IMR-90 (cell line): ENCODE data around the gene SPRED2. TPM values are rescaled to one million over a fixed set of nuclear protein-coding genes. Genes with fewer than 3 reads are reported as not detected.
"Not testable (repeated sequence)": the region's sequence is repeated elsewhere in the genome, so short reads cannot be mapped to it uniquely, and the experiment has no call there.

Experiments used
- ATAC-seq: fragments of 200-7000 bp; cut with Tn5 transposase; 2 replicates; pipeline ENCODE4 v1.9.1; 2020; ENCODE audit warnings: low read depth, mild to moderate bottlenecking, moderate library complexity
- BruUV-seq: library from RNA; stranded (reverse); fragments of 400-500 nt; replicated peaks from 2 replicates; lab custom pipeline; 2021; lab: Mats Ljungman, UMichigan
- CTCF ChIA-PET: fragments of 300-600 bp; formaldehyde crosslinking; extraction: SDS; loops from one replicate; lab custom pipeline; 2021; ENCODE audit warnings: antibody characterized with exemption; lab: Yijun Ruan, JAX
- POLR2A ChIA-PET: fragments of 300-600 bp; sonication (Branson Sonifier 250); formaldehyde crosslinking; loops from one replicate; lab custom pipeline; 2022; ENCODE audit warnings: antibody characterized with exemption; ENCODE audit not compliant: unreplicated experiment; lab: Charles Lee
- DNase-seq: peaks from one replicate; pipeline ENCODE4 v3.0.0; 2013
- H2AFZ ChIP-seq: replicated peaks from 2 replicates; pipeline ENCODE3; 2013; ENCODE audit warnings: low read length, mild to moderate bottlenecking; ENCODE audit not compliant: poor library complexity
- H2AK5ac ChIP-seq: 2 replicates; pipeline ENCODE4 v1.6.1; 2013; ENCODE audit warnings: low read depth, low read length, inconsistent platforms
- H2AK9ac ChIP-seq: replicated peaks from 2 replicates; pipeline ENCODE3; 2013; ENCODE audit warnings: mild to moderate bottlenecking, low read depth, low read length, moderate library complexity; ENCODE audit not compliant: poor library complexity
- H2BK120ac ChIP-seq: 2 replicates; pipeline ENCODE4 v1.6.1; 2013; ENCODE audit warnings: low read depth, low read length, inconsistent platforms
- H2BK15ac ChIP-seq: 3 replicates; pipeline ENCODE4 v1.6.1; 2013; ENCODE audit warnings: low read depth, low read length, inconsistent platforms
- H2BK20ac ChIP-seq: 2 replicates; pipeline ENCODE4 v1.6.1; 2013; ENCODE audit warnings: low read depth, mild to moderate bottlenecking, inconsistent platforms, low read length, moderate library complexity
- H2BK5ac ChIP-seq: 2 replicates; pipeline ENCODE4 v1.6.1; 2013; ENCODE audit warnings: mild to moderate bottlenecking, low read depth, low read length, inconsistent platforms; ENCODE audit not compliant: poor library complexity, severe bottlenecking
- H3K14ac ChIP-seq: replicated peaks from 2 replicates; pipeline ENCODE4 v1.6.1; 2013; ENCODE audit warnings: low read depth, low read length, inconsistent platforms
- H3K18ac ChIP-seq: 2 replicates; pipeline ENCODE4 v1.6.1; 2013; ENCODE audit warnings: low read depth, low read length, control low read depth
- H3K23ac ChIP-seq: 2 replicates; pipeline ENCODE4 v1.6.1; 2013; ENCODE audit warnings: low read depth, low read length, inconsistent platforms
- H3K27ac ChIP-seq: 2 replicates; pipeline ENCODE4 v1.5.1; 2013; ENCODE audit warnings: mild to moderate bottlenecking, control low read depth, low read length; ENCODE audit not compliant: insufficient read depth
- H3K27me3 ChIP-seq: 2 replicates; pipeline ENCODE4 v1.6.1; 2013; ENCODE audit warnings: low read length; ENCODE audit not compliant: control insufficient read depth, insufficient read depth
- H3K36me3 ChIP-seq: 2 replicates; pipeline ENCODE4 v1.6.1; 2013; ENCODE audit warnings: low read length, mixed read lengths; ENCODE audit not compliant: control insufficient read depth, insufficient read depth
- H3K4ac ChIP-seq: 2 replicates; pipeline ENCODE4 v1.6.1; 2013; ENCODE audit warnings: low read depth, low read length, inconsistent platforms
- H3K4me1 ChIP-seq: 2 replicates; pipeline ENCODE4 v1.6.1; 2013; ENCODE audit warnings: low read length, mixed read lengths; ENCODE audit not compliant: control insufficient read depth, insufficient read depth
- H3K4me2 ChIP-seq: 2 replicates; pipeline ENCODE4 v1.6.1; 2013; ENCODE audit warnings: low read depth, mild to moderate bottlenecking, control low read depth, low read length, moderate library complexity
- H3K4me3 ChIP-seq: 2 replicates; pipeline ENCODE4 v1.5.1; 2013; ENCODE audit warnings: low read depth, mild to moderate bottlenecking, control low read depth, low read length, moderate library complexity; ENCODE audit not compliant: insufficient read depth
- H3K56ac ChIP-seq: 2 replicates; pipeline ENCODE4 v1.6.1; 2013; ENCODE audit warnings: low read length, inconsistent platforms; ENCODE audit not compliant: insufficient read depth; ENCODE audit errors: extremely low read depth
- H3K79me1 ChIP-seq, 2 experiments: 2 replicates each; pipeline ENCODE4 v1.6.1; 2013; ENCODE audit warnings: low read length in 2 of 2, inconsistent platforms in 1 of 2, low read depth in 1 of 2
- H3K9ac ChIP-seq: 2 replicates; pipeline ENCODE4 v1.6.1; 2013; ENCODE audit warnings: low read depth, low read length, control low read depth
- H3K9me1 ChIP-seq: 2 replicates; pipeline ENCODE4 v1.6.1; 2013; ENCODE audit warnings: low read length, inconsistent platforms; ENCODE audit not compliant: insufficient read depth
- H3K9me3 ChIP-seq: 2 replicates; pipeline ENCODE4 v1.6.1; 2013; ENCODE audit warnings: low read length; ENCODE audit not compliant: control insufficient read depth, insufficient read depth
- H4K20me1 ChIP-seq: 2 replicates; pipeline ENCODE4 v1.6.1; 2013; ENCODE audit warnings: low read length, inconsistent platforms; ENCODE audit not compliant: insufficient read depth
- H4K5ac ChIP-seq: 2 replicates; pipeline ENCODE4 v1.6.1; 2013; ENCODE audit warnings: mild to moderate bottlenecking, low read depth, low read length, control low read depth
- H4K8ac ChIP-seq, 2 experiments: 2 replicates each; pipeline ENCODE4 v1.6.1; 2013; ENCODE audit warnings: low read depth in 2 of 2, low read length in 2 of 2, control low read depth in 1 of 2, inconsistent platforms in 1 of 2
- H4K91ac ChIP-seq: 2 replicates; pipeline ENCODE4 v1.6.1; 2013; ENCODE audit warnings: low read depth, low read length, inconsistent platforms; ENCODE audit not compliant: insufficient read depth
- CTCF ChIP-seq: conservative IDR thresholded peaks from 2 replicates; pipeline ENCODE4 v1.5.1; 2012; ENCODE audit warnings: mild to moderate bottlenecking, low read depth, low read length, improper control_type of control experiment
- WGBS, 2 experiments: methylation state at CpG; one replicate each; pipeline versions ENCODE4 v1.1.5 to v1.1.7; 2013; ENCODE audit warnings: missing lambda C conversion rate in 2 of 2; ENCODE audit not compliant: insufficient read length in 1 of 2; ENCODE audit errors: extremely low coverage in 2 of 2; 5-methylcytosine and 5-hydroxymethylcytosine counted together
- dilution Hi-C: fragments of 300-500 bp; cut with HindIII; formaldehyde crosslinking; loops from one replicate; pipeline ENCODE4 v1.14.3; 2018; ENCODE audit warnings: low sequenced_read_pairs; ENCODE audit not compliant: unreplicated experiment
- in situ Hi-C: fragments of 300-500 bp; cut with MboI; formaldehyde crosslinking; loops from 3 replicates; pipeline ENCODE4 v1.14.3; 2019; ENCODE audit warnings: low sequenced_read_pairs, inconsistent platforms, mixed read lengths
- intact Hi-C: fragments of 100-400 bp; cut with micrococcal nuclease; formaldehyde crosslinking; loops from 2 replicates; pipeline ENCODE4 v1.10.0; 2022
- polyA plus RNA-seq, 3 experiments: library from polyadenylated mRNA; depleted of rRNA; stranded (reverse); fragments of >200 nt; gene quantifications; 2 replicates each; pipeline ENCODE4 v1.2.3, GENCODE V29; 2012; ENCODE audit warnings: low replicate concordance in 1 of 3
- total RNA-seq: library from RNA; depleted of rRNA; stranded (reverse); fragments of >200 nt; gene quantifications from 2 replicates; pipeline ENCODE4 v1.2.3, GENCODE V29; 2012

The SPRED2 gene
- total and polyA plus RNA-seq, 2 of the 4 experiments (the other 2 are of a cell fraction): 4.8 to 18.7 TPM

GRCh38 chr2:65317841-65318240 is 114.6 kb downstream of the SPRED2 start (continued):
- no peak for TF ChIP-seq CTCF

DNA sequence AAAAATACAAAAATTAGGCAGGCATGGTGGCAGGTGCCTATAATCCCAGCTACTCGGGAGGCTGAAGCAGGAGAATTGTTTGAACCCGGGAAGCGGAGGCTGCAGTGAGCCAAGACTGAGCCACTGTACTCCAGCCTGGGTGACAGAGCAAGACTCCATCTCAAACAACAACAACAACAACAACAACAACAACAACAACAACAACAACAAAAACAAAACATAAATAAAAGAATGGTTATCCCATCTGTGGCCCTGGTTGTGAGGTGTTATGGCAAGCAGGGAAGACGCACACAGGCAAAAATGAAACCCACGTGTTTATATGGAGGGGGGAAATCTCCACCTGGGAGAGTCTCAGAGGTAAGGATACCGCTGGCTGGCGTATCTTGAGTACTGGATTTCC is 115.0 kb downstream of the SPRED2 start:
- BruUV-seq, H4K8ac ChIP-seq, H3K4ac ChIP-seq, in situ Hi-C loops, H2BK15ac ChIP-seq, H4K5ac ChIP-seq, CTCF ChIA-PET, H3K56ac ChIP-seq, H3K9me3 ChIP-seq, H3K4me2 ChIP-seq, H2BK120ac ChIP-seq, H3K9ac ChIP-seq, H2BK20ac ChIP-seq, H3K27me3 ChIP-seq, H3K18ac ChIP-seq, H2AK9ac ChIP-seq, H3K4me3 ChIP-seq, H4K20me1 ChIP-seq, ATAC-seq, H3K27ac ChIP-seq, H2BK5ac ChIP-seq, DNase-seq, intact Hi-C loops, H2AFZ ChIP-seq, dilution Hi-C loops, POLR2A ChIA-PET, H3K14ac ChIP-seq, H2AK5ac ChIP-seq, H3K23ac ChIP-seq, H4K91ac ChIP-seq: not testable (repeated sequence)
- Histone ChIP-seq H3K36me3 (peaks cover 24% of the 10 kb centered on the region), H3K4me1 (peaks cover 26% of the 10 kb centered on the region), H3K79me1 (peaks cover 29 to 64% of the 10 kb centered on the region in 2 experiments), H3K9me1 (peaks cover 28% of the 10 kb centered on the region)
- WGBS, 2 experiments: no CpG with 5 or more reads among the region's 7 CpGs
